H1 (cell line): ENCODE results near the gene ZSCAN21.

ENCODE experiments used
- RAD21 ChIP-seq, 2 experiments: IDR thresholded peaks in 1 of 2; conservative IDR thresholded peaks in 1 of 2; 2 replicates each; pipeline ENCODE4 v1.6.1; 2011; ENCODE audit warnings: low read depth in 2 of 2, low read length in 2 of 2, improper control_type of control experiment in 1 of 2, inconsistent platforms in 1 of 2, mild to moderate bottlenecking in 1 of 2, moderate library complexity in 1 of 2
- TF ChIP-seq, protein P1 (sequence below), 3 experiments: IDR thresholded peaks; 1 replicate in 2 of 3; 2 replicates in 1 of 3; pipeline versions ENCODE4 v1.5.1 to v1.6.1; 2011; ENCODE audit warnings: low read length in 3 of 3, mild to moderate bottlenecking in 3 of 3, inconsistent platforms in 2 of 3, low read depth in 1 of 3, moderate library complexity in 1 of 3; ENCODE audit not compliant: insufficient read depth in 1 of 3; ENCODE audit errors: control extremely low read depth in 1 of 3

DNA sequence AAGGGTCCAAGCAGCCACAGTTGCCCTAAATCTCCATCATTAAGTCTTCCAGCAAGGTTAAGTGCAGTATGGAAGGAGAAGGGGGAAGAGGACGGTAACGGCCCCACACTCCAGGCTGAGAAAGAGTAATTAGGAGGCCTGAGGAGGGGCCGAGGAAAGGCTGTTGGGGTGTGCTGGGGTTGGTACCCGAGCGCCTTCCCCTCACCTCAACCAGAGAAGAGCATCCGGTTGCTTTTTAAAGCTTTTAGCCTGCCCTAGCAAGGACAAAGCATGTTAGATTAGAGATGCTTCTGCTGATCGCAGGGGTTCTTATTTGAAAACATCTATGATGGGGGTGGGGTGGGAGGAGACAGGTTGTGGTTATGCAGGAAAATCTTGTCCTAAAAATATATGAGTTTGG lies 9.0 kb upstream of the ZSCAN21 start:
- TF ChIP-seq, protein P1, sequence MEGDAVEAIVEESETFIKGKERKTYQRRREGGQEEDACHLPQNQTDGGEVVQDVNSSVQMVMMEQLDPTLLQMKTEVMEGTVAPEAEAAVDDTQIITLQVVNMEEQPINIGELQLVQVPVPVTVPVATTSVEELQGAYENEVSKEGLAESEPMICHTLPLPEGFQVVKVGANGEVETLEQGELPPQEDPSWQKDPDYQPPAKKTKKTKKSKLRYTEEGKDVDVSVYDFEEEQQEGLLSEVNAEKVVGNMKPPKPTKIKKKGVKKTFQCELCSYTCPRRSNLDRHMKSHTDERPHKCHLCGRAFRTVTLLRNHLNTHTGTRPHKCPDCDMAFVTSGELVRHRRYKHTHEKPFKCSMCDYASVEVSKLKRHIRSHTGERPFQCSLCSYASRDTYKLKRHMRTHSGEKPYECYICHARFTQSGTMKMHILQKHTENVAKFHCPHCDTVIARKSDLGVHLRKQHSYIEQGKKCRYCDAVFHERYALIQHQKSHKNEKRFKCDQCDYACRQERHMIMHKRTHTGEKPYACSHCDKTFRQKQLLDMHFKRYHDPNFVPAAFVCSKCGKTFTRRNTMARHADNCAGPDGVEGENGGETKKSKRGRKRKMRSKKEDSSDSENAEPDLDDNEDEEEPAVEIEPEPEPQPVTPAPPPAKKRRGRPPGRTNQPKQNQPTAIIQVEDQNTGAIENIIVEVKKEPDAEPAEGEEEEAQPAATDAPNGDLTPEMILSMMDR (IDR thresholded peaks at IDR 0.05; ENCODE audit: control extremely low read depth in 1 of 3, insufficient read depth in 1 of 3, low read depth in 1 of 3, low read length in 3 of 3): no peak
- TF ChIP-seq RAD21 (IDR thresholded peaks at IDR 0.05 in 1 of 2, conservative IDR thresholded peaks at IDR 0.05 in 1 of 2; ENCODE audit: low read depth in 2 of 2, low read length in 2 of 2): no peak
